Activated CD8-positive, alpha-beta memory T cell treated with anti-CD3 and anti-CD28 coated beads, Interleukin-2, amount 50 U/mL, for 4 hours (primary cell): ENCODE measurements around the gene RAB40A.
"Not testable (repeated sequence)": the region's sequence is repeated elsewhere in the genome, so short reads cannot be mapped to it uniquely, and the experiment has no call there.

Source experiments
- DNase-seq: peaks from one replicate; pipeline ENCODE4 v3.0.0-alpha.2; 2020

Gene RAB40A

GRCh38 chrX:103460001-103460755 lies 59.1 kb downstream of the RAB40A start:
- DNase-seq: not testable (repeated sequence)

GRCh38 chrX:103453655-103454054 lies 65.6 kb downstream of the RAB40A start:
- DNase-seq: no peak
